Measurements from ENCODE around the gene VPS51. TPM values are rescaled to one million over a fixed set of nuclear protein-coding genes. Genes with fewer than 3 reads are reported as not detected.

The VPS51 gene
- total and polyA plus RNA-seq, 2 of the 13 experiments (the other 11 are each of a cell fraction or from before 2014, with no cell fraction given), result 76.3 to 90.6 TPM

GRCh38 chr11:65095974-65096806 lies at the start of gene VPS51 (continued):
- TF ChIP-seq NR0B2 (CRISPR knock-in tag; IDR thresholded peaks at IDR 0.05) (no peak), CBX2 (IDR thresholded peaks at IDR 0.05; ENCODE audit: low read depth, low read length) (no peak), CBX2 (CRISPR knock-in tag; IDR thresholded peaks at IDR 0.05; ENCODE audit: low read depth) (no peak), DNMT1 (CRISPR knock-in tag; IDR thresholded peaks at IDR 0.05) (no peak; the same call in 1 of the 2 replicates), CBX5 (CRISPR knock-in tag; IDR thresholded peaks at IDR 0.05; ENCODE audit: borderline replicate concordance) (peak; percentile 82; the same call in 1 of the 2 replicates), DDIT3 (CRISPR knock-in tag; IDR thresholded peaks at IDR 0.05) (peak; percentile 56; the same call in 1 of the 2 replicates), KMT2A (CRISPR knock-in tag; IDR thresholded peaks at IDR 0.05) (peak; percentile 34; the same call in 1 of the 2 replicates), ZSCAN20 (CRISPR knock-in tag; IDR thresholded peaks at IDR 0.05; ENCODE audit: borderline replicate concordance) (no peak), TFDP2 (CRISPR knock-in tag; IDR thresholded peaks at IDR 0.05) (peak; percentile 61), ZNF546 (CRISPR knock-in tag; conservative IDR thresholded peaks at IDR 0.05) (0 out of 2 replicates have a peak, but pooled peaks have one; percentile 71), ZNF816 (CRISPR knock-in tag; IDR thresholded peaks at IDR 0.05; ENCODE audit: borderline replicate concordance) (0 out of 2 replicates have a peak, but pooled peaks have one; percentile 71), SP1 (IDR thresholded peaks at IDR 0.05) (no peak), SP1 (CRISPR knock-in tag; IDR thresholded peaks at IDR 0.05) (peak; percentile 96), SIN3B (IDR thresholded peaks at IDR 0.05; ENCODE audit: low read length) (peak; percentile 96), HINFP (CRISPR knock-in tag; IDR thresholded peaks at IDR 0.05; ENCODE audit: low read depth) (0 out of 2 replicates have a peak, but pooled peaks have one; percentile 55), KDM1A (CRISPR knock-in tag; IDR thresholded peaks at IDR 0.05) (no peak), KAT2B (IDR thresholded peaks at IDR 0.05; ENCODE audit: borderline replicate concordance, low read depth, low read length) (no peak), SMAD3 (CRISPR knock-in tag; IDR thresholded peaks at IDR 0.05) (peak; percentile 70; the same call in 1 of the 2 replicates), TAF1 (CRISPR knock-in tag; IDR thresholded peaks at IDR 0.05) (peak; percentile 79), ZNF775 (CRISPR knock-in tag; IDR thresholded peaks at IDR 0.05; ENCODE audit: borderline replicate concordance) (no peak), TBL1XR1 (IDR thresholded peaks at IDR 0.05; ENCODE audit: borderline replicate concordance, low read length, partially characterized antibody) (peak; percentile 81), MBNL3 (CRISPR knock-in tag; conservative IDR thresholded peaks at IDR 0.05) (no peak)
- TF ChIP-seq, protein P1, sequence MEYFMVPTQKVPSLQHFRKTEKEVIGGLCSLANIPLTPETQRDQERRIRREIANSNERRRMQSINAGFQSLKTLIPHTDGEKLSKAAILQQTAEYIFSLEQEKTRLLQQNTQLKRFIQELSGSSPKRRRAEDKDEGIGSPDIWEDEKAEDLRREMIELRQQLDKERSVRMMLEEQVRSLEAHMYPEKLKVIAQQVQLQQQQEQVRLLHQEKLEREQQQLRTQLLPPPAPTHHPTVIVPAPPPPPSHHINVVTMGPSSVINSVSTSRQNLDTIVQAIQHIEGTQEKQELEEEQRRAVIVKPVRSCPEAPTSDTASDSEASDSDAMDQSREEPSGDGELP (IDR thresholded peaks at IDR 0.05; ENCODE audit: borderline replicate concordance, low read depth), result 0 out of 2 replicates have a peak, but pooled peaks have one; percentile 17
- TF ChIP-seq, protein P2, sequence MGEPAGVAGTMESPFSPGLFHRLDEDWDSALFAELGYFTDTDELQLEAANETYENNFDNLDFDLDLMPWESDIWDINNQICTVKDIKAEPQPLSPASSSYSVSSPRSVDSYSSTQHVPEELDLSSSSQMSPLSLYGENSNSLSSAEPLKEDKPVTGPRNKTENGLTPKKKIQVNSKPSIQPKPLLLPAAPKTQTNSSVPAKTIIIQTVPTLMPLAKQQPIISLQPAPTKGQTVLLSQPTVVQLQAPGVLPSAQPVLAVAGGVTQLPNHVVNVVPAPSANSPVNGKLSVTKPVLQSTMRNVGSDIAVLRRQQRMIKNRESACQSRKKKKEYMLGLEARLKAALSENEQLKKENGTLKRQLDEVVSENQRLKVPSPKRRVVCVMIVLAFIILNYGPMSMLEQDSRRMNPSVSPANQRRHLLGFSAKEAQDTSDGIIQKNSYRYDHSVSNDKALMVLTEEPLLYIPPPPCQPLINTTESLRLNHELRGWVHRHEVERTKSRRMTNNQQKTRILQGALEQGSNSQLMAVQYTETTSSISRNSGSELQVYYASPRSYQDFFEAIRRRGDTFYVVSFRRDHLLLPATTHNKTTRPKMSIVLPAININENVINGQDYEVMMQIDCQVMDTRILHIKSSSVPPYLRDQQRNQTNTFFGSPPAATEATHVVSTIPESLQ (CRISPR knock-in tag; conservative IDR thresholded peaks at IDR 0.05), result no peak
